A549 (cell line): ENCODE measurements around the gene DIS3.
"Not testable (repeated sequence)": the region's sequence is repeated elsewhere in the genome, so short reads cannot be mapped to it uniquely, and the experiment has no call there.

ENCODE experiments used
- JUNB ChIP-seq: fragments of >200 bp; sonication (Bioruptor Twin); formaldehyde crosslinking; IDR thresholded peaks from 2 replicates; pipeline ENCODE4 v1.6.1; 2016
- ZC3H11A ChIP-seq: fragments of 450-650 bp; IDR thresholded peaks from 2 replicates; pipeline ENCODE4 v1.6.1; 2014; ENCODE audit warnings: antibody characterized with exemption, mild to moderate bottlenecking
- TF ChIP-seq, protein P1 (sequence below): fragments of 200-600 bp; sonication (generic); IDR thresholded peaks from 2 replicates; pipeline ENCODE4 v1.6.1; 2016; ENCODE audit warnings: antibody characterized with exemption, mild to moderate bottlenecking, moderate library complexity
- TF ChIP-seq, protein P2 (sequence below): IDR thresholded peaks from 2 replicates; pipeline ENCODE4 v1.6.1; 2012
- TF ChIP-seq, protein P3 (sequence below): fragments of >200 bp; sonication (Bioruptor Twin); formaldehyde crosslinking; IDR thresholded peaks from 3 replicates; pipeline ENCODE4 v1.5.1; 2016

DNA sequence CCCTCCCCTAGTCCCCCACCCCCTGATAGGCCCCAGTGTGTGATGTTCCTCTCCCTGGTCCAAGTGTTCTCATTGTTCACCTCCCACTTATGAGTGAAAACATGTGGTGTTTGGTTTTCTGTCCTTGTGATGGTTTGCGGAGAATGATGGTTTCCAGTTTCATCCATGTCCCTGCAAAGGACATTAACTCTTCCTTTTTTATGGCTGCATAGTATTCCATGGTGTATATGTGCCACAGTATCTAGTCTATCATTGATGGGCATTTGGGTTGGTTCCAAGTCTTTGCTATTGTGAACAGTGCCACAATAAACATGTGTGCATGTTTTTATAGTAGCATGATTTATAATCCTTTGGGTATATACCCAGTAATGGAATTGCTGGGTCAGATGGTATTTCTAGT, 24.8 kb upstream of the DIS3 start:
- TF ChIP-seq, protein P1, sequence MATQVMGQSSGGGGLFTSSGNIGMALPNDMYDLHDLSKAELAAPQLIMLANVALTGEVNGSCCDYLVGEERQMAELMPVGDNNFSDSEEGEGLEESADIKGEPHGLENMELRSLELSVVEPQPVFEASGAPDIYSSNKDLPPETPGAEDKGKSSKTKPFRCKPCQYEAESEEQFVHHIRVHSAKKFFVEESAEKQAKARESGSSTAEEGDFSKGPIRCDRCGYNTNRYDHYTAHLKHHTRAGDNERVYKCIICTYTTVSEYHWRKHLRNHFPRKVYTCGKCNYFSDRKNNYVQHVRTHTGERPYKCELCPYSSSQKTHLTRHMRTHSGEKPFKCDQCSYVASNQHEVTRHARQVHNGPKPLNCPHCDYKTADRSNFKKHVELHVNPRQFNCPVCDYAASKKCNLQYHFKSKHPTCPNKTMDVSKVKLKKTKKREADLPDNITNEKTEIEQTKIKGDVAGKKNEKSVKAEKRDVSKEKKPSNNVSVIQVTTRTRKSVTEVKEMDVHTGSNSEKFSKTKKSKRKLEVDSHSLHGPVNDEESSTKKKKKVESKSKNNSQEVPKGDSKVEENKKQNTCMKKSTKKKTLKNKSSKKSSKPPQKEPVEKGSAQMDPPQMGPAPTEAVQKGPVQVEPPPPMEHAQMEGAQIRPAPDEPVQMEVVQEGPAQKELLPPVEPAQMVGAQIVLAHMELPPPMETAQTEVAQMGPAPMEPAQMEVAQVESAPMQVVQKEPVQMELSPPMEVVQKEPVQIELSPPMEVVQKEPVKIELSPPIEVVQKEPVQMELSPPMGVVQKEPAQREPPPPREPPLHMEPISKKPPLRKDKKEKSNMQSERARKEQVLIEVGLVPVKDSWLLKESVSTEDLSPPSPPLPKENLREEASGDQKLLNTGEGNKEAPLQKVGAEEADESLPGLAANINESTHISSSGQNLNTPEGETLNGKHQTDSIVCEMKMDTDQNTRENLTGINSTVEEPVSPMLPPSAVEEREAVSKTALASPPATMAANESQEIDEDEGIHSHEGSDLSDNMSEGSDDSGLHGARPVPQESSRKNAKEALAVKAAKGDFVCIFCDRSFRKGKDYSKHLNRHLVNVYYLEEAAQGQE, result not testable (repeated sequence)
- not testable (repeated sequence) for TF ChIP-seq ZC3H11A, JUNB
- TF ChIP-seq, protein P2, sequence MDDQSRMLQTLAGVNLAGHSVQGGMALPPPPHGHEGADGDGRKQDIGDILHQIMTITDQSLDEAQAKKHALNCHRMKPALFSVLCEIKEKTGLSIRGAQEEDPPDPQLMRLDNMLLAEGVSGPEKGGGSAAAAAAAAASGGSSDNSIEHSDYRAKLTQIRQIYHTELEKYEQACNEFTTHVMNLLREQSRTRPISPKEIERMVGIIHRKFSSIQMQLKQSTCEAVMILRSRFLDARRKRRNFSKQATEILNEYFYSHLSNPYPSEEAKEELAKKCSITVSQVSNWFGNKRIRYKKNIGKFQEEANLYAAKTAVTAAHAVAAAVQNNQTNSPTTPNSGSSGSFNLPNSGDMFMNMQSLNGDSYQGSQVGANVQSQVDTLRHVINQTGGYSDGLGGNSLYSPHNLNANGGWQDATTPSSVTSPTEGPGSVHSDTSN, result not testable (repeated sequence)
- TF ChIP-seq, protein P3, sequence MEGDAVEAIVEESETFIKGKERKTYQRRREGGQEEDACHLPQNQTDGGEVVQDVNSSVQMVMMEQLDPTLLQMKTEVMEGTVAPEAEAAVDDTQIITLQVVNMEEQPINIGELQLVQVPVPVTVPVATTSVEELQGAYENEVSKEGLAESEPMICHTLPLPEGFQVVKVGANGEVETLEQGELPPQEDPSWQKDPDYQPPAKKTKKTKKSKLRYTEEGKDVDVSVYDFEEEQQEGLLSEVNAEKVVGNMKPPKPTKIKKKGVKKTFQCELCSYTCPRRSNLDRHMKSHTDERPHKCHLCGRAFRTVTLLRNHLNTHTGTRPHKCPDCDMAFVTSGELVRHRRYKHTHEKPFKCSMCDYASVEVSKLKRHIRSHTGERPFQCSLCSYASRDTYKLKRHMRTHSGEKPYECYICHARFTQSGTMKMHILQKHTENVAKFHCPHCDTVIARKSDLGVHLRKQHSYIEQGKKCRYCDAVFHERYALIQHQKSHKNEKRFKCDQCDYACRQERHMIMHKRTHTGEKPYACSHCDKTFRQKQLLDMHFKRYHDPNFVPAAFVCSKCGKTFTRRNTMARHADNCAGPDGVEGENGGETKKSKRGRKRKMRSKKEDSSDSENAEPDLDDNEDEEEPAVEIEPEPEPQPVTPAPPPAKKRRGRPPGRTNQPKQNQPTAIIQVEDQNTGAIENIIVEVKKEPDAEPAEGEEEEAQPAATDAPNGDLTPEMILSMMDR, result not testable (repeated sequence)
